Naive thymus-derived CD4-positive, alpha-beta T cell (primary cell): Measurements from ENCODE around the gene LRRC15. TPM values are rescaled to one million over a fixed set of nuclear protein-coding genes. Genes with fewer than 3 reads are reported as not detected.

Source experiments
- ATAC-seq: fragments of 150-1000 bp; cut with Tn5 transposase; 2 replicates; pipeline ENCODE4 v1.10.0; 2021; ENCODE audit warnings: mild to moderate bottlenecking, moderate library complexity
- CTCF ChIA-PET: fragments of 350-600 bp; sonication (Branson Sonifier 250); formaldehyde crosslinking; loops from one replicate; lab custom pipeline; 2021; ENCODE audit warnings: antibody characterized with exemption; lab: Charles Lee
- POLR2A ChIA-PET: fragments of 350-600 bp; sonication (Branson Sonifier 250); formaldehyde crosslinking; loops from one replicate; lab custom pipeline; 2021; ENCODE audit warnings: antibody characterized with exemption, inconsistent platforms; lab: Charles Lee
- DNase-seq, 9 donors: peaks; one replicate each; pipeline versions ENCODE4 v3.0.0 to v3.0.0-alpha.2; 2020 to 2022; ENCODE audit warnings: mixed read lengths in 1 of 9
- H3K27ac ChIP-seq: one replicate; pipeline ENCODE4 v1.7.0; 2013; ENCODE audit warnings: mild to moderate bottlenecking, low read depth, low read length, moderate library complexity
- H3K27me3 ChIP-seq, 2 donors: one replicate each; pipeline ENCODE4 v1.7.0; 2013; ENCODE audit warnings: low read length in 2 of 2, mild to moderate bottlenecking in 2 of 2, moderate library complexity in 2 of 2; ENCODE audit not compliant: control insufficient read depth in 2 of 2, insufficient read depth in 2 of 2
- H3K36me3 ChIP-seq, 3 experiments: 1 replicate in 2 of 3; 2 replicates in 1 of 3; pipeline ENCODE4 v1.7.0; 2013; ENCODE audit warnings: low read length in 3 of 3, mild to moderate bottlenecking in 3 of 3, moderate library complexity in 1 of 3; ENCODE audit not compliant: insufficient read depth in 3 of 3, control insufficient read depth in 2 of 3
- H3K4me1 ChIP-seq, 2 donors: one replicate each; pipeline ENCODE4 v1.7.0; 2013; ENCODE audit warnings: low read length in 2 of 2, mild to moderate bottlenecking in 2 of 2, moderate library complexity in 1 of 2; ENCODE audit not compliant: control insufficient read depth in 2 of 2, insufficient read depth in 2 of 2
- H3K4me3 ChIP-seq: 2 replicates; pipeline ENCODE4 v1.7.0; 2013; ENCODE audit warnings: mild to moderate bottlenecking, low read length
- H3K9me3 ChIP-seq, 3 experiments: 1 replicate in 2 of 3; 2 replicates in 1 of 3; pipeline ENCODE4 v1.7.0; 2013; ENCODE audit warnings: low read length in 3 of 3; ENCODE audit not compliant: control insufficient read depth in 2 of 3
- H3K27ac Mint-ChIP-seq, 9 donors: one replicate each; pipeline ENCODE4 v1.8.0; 2020 to 2022; ENCODE audit warnings: mixed read lengths in 9 of 9, mild to moderate bottlenecking in 8 of 9, moderate library complexity in 5 of 9, inconsistent platforms in 2 of 9
- H3K27me3 Mint-ChIP-seq, 5 donors: one replicate each; pipeline ENCODE4 v1.8.0; 2021 to 2022; ENCODE audit warnings: mixed read lengths in 5 of 5, mild to moderate bottlenecking in 1 of 5
- H3K36me3 Mint-ChIP-seq, 5 donors: one replicate each; pipeline ENCODE4 v1.8.0; 2020 to 2022; ENCODE audit warnings: mixed read lengths in 5 of 5, mild to moderate bottlenecking in 3 of 5, inconsistent platforms in 1 of 5
- H3K4me1 Mint-ChIP-seq, 7 donors: one replicate each; pipeline ENCODE4 v1.8.0; 2020 to 2022; ENCODE audit warnings: mixed read lengths in 7 of 7, mild to moderate bottlenecking in 3 of 7, inconsistent platforms in 1 of 7
- H3K4me3 Mint-ChIP-seq, 10 donors: one replicate each; pipeline ENCODE4 v1.8.0; 2020 to 2022; ENCODE audit warnings: mild to moderate bottlenecking in 10 of 10, mixed read lengths in 10 of 10, moderate library complexity in 6 of 10, inconsistent platforms in 2 of 10
- H3K9me3 Mint-ChIP-seq, 11 donors: one replicate each; pipeline ENCODE4 v1.8.0; 2020 to 2022; ENCODE audit warnings: mixed read lengths in 11 of 11, mild to moderate bottlenecking in 4 of 11, inconsistent platforms in 1 of 11, moderate library complexity in 1 of 11
- intact Hi-C, 2 donors: fragments of 100-400 bp; cut with micrococcal nuclease; formaldehyde crosslinking; loops; one replicate each; pipeline ENCODE4 v1.15.1; 2023
- polyA plus RNA-seq, 2 donors: library from polyadenylated mRNA; unstranded; fragments of 300-500 nt; fragmentation: Illumina TruSeq; gene quantifications; one replicate each; pipeline ENCODE4 v1.2.3, GENCODE V29; 2021
- total RNA-seq, 6 experiments: library from RNA in 5 of 6; stranded (reverse) in 5 of 6; gene quantifications; 1 replicate in 5 of 6; 2 replicates in 1 of 6; pipeline ENCODE4 v1.2.3 and lab custom pipeline; 2021 to 2026

The LRRC15 gene
- total and polyA plus RNA-seq, 7 experiments from 2014 or later: not detected

GRCh38 chr3:194333212-194333980 lies 36.1 kb downstream of the LRRC15 start:
- peak; percentile 98 for ATAC-seq
- Mint-ChIP-seq H3K9me3 (no peaks in the 10 kb centered on the region), H3K4me3 (peak overlapping the region; percentile 12 to 84 (median 71)), H3K27ac (no peak overlapping the region), H3K36me3 (no peaks in the 10 kb centered on the region), H3K27me3 (peaks cover 9 to 30% (median 22%) of the 10 kb centered on the region in 5 donors), H3K4me1 (peaks cover 0 to 12% (median 4%) of the 10 kb centered on the region in 7 donors)
- peaks cover 0 to 4% of the 10 kb centered on the region in 2 donors for H3K4me1 ChIP-seq
- H3K27me3 ChIP-seq: peaks cover 0 to 6% of the 10 kb centered on the region in 2 donors
- ChIA-PET POLR2A (interaction anchor here (1.5 to 2.3 kb wide), 3 partner anchors 63 to 70 kb away, joined by 7 to 9 read pairs (median 8); partner anchors contain the start of gene GP5), CTCF (interaction anchor here (0.6 to 15.7 kb wide), 6 partner anchors 10 to 194 kb away, joined by 3 to 256 read pairs (median 5); partner anchors contain the start of gene GP5)
- DNase-seq: peak; percentile 78 to 94 (median 88)
- H3K4me3 ChIP-seq: peak overlapping the region; percentile 53
- H3K9me3 ChIP-seq: no peaks in the 10 kb centered on the region
- no peak overlapping the region for H3K27ac ChIP-seq
- H3K36me3 ChIP-seq: no peaks in the 10 kb centered on the region
- intact Hi-C loops: loop anchor here (1.0 to 5.0 kb wide), 7 partner anchors 11 to 556 kb away; no protein-coding TSS in a partner anchor

DNA sequence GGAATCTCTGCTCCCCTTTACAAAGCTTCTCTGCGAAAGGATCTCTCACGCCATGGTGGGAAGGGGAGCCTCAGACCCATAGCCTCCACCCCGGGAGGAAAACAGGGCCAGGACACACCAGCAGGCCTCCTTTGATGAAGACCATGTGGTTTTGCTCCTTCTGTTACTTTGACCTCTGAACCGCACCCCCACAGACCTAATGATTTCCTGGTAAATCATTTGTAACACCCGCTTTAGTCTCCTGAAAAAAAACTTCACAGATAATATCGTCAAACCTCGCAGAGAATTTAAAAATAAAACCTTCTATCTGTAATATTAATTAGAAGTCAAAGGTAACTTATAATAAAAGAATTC lies 36.7 kb downstream of the LRRC15 start:
- ATAC-seq (no peak), DNase-seq (no peak)
- no peaks in the 10 kb centered on the region for H3K9me3 ChIP-seq
- H3K27me3 ChIP-seq: peaks cover 0 to 6% of the 10 kb centered on the region in 2 donors
- CTCF ChIA-PET: interaction anchor here (0.6 to 15.7 kb wide), 3 partner anchors 55 to 193 kb away, joined by 3 to 256 read pairs (median 3); partner anchors contain the start of gene GP5
- intact Hi-C loops: loop anchor here (1.0 to 5.0 kb wide), 7 partner anchors 11 to 556 kb away; no protein-coding TSS in a partner anchor
- Mint-ChIP-seq H3K4me3 (peak overlapping the region in 9 of 10 donors; percentile 33 to 84 (median 56)), H3K36me3 (no peaks in the 10 kb centered on the region), H3K27ac (no peak overlapping the region), H3K9me3 (no peaks in the 10 kb centered on the region), H3K27me3 (peaks cover 9 to 30% (median 22%) of the 10 kb centered on the region in 5 donors), H3K4me1 (peaks cover 0 to 12% (median 4%) of the 10 kb centered on the region in 7 donors)
- peaks cover 0 to 4% of the 10 kb centered on the region in 2 donors for H3K4me1 ChIP-seq
- no peak overlapping the region for H3K4me3 ChIP-seq
- no peak overlapping the region for H3K27ac ChIP-seq
- POLR2A ChIA-PET: interaction anchor here (1.5 to 2.3 kb wide), 2 partner anchors 64 to 71 kb away, joined by 7 to 9 read pairs; no protein-coding TSS in a partner anchor
- no peaks in the 10 kb centered on the region for H3K36me3 ChIP-seq

DNA sequence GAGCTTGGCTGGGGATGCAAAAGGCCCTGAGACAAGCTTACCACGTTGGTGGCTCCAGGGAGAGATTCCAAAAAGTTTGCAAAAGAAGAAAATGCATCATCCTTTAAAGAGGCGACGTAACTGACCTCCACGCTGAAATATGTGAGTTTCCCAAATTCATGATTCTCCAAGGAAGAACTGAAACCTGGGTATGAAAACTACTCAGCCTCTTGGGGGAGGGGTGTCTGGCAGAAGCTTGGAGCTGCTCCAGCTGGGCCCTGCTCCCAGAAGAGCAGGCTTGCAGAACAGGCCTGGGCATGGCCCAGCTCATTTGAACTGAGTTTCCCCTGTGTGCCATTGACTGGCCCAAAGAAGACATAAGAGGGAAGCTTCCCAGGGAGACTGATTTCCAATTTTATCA lies 39.0 kb downstream of the LRRC15 start:
- Histone ChIP-seq H3K4me1 (peaks cover 0 to 4% of the 10 kb centered on the region in 2 donors), H3K4me3 (no peak overlapping the region), H3K27ac (no peak overlapping the region), H3K27me3 (peaks cover 0 to 6% of the 10 kb centered on the region in 2 donors), H3K36me3 (no peaks in the 10 kb centered on the region), H3K9me3 (no peaks in the 10 kb centered on the region)
- no peak for ATAC-seq
- no peak for DNase-seq
- ChIA-PET POLR2A (no interaction called here), CTCF (interaction anchor here (0.7 to 1.4 kb wide), 3 partner anchors 11 to 264 kb away, joined by 3 to 4 read pairs (median 3); no protein-coding TSS in a partner anchor)
- Mint-ChIP-seq H3K36me3 (no peaks in the 10 kb centered on the region), H3K27me3 (peaks cover 9 to 28% (median 19%) of the 10 kb centered on the region in 5 donors), H3K27ac (no peak overlapping the region), H3K9me3 (no peaks in the 10 kb centered on the region), H3K4me1 (peaks cover 0 to 12% (median 4%) of the 10 kb centered on the region in 7 donors), H3K4me3 (no peak overlapping the region)
- intact Hi-C loops: loop anchor here (5.0 kb wide), 3 partner anchors 142 to 553 kb away; no protein-coding TSS in a partner anchor

GRCh38 chr3:194330160-194330559 lies 39.4 kb downstream of the LRRC15 start:
- peaks cover 0 to 12% (median 4%) of the 10 kb centered on the region in 7 donors for H3K4me1 Mint-ChIP-seq
- POLR2A ChIA-PET: no interaction called here
- intact Hi-C loops: loop anchor here (5.0 kb wide), 3 partner anchors 142 to 553 kb away; no protein-coding TSS in a partner anchor

DNA sequence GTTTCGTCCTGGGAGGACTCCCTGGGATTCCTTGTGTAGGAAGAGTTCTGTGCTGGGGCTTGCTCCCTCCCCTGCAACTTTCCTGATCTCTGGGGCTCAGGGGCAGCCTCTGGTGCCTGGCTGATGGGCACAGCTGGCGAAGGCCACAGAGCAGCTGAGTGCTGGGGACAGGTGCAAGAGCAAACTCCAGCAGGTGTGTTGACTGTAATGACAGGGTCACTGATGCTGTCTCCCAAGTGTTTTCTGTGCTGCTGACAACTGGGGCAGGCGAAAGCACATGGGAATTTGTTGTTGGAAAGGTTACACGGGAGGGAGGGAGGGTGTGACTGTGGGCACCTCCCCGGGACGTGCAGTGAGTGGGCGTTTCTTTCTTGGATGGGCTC lies 40.0 kb downstream of the LRRC15 start:
- Histone ChIP-seq H3K4me3 (no peak overlapping the region), H3K27ac (no peak overlapping the region), H3K27me3 (peaks cover 0 to 6% of the 10 kb centered on the region in 2 donors), H3K9me3 (no peaks in the 10 kb centered on the region), H3K36me3 (no peaks in the 10 kb centered on the region), H3K4me1 (peaks cover under 1 to 4% of the 10 kb centered on the region in 2 donors)
- Mint-ChIP-seq H3K27ac (no peak overlapping the region), H3K9me3 (no peaks in the 10 kb centered on the region), H3K4me1 (peaks cover 0 to 12% (median 4%) of the 10 kb centered on the region in 7 donors), H3K4me3 (no peak overlapping the region), H3K36me3 (no peaks in the 10 kb centered on the region), H3K27me3 (peaks cover 9 to 28% (median 19%) of the 10 kb centered on the region in 5 donors)
- ChIA-PET CTCF (interaction anchor here (0.7 kb wide), 1 partner anchor 76 kb away, joined by 3 read pairs; no protein-coding TSS in a partner anchor), POLR2A (no interaction called here)
- intact Hi-C loops: no loop called here
- no peak for ATAC-seq
- DNase-seq: no peak

More at GRCh38 chr3:194330160-194330559, 39.4 kb downstream of the LRRC15 start:
- Histone ChIP-seq H3K36me3 (no peaks in the 10 kb centered on the region), H3K9me3 (no peaks in the 10 kb centered on the region), H3K27me3 (peaks cover 0 to 6% of the 10 kb centered on the region in 2 donors), H3K4me3 (no peak overlapping the region), H3K4me1 (peaks cover 0 to 4% of the 10 kb centered on the region in 2 donors), H3K27ac (no peak overlapping the region)
- H3K27ac Mint-ChIP-seq: no peak overlapping the region
- no peak overlapping the region for H3K4me3 Mint-ChIP-seq
- peaks cover 9 to 28% (median 19%) of the 10 kb centered on the region in 5 donors for H3K27me3 Mint-ChIP-seq
- DNase-seq (no peak), ATAC-seq (no peak)
- H3K9me3 Mint-ChIP-seq: no peaks in the 10 kb centered on the region
- CTCF ChIA-PET: interaction anchor here (0.7 to 1.4 kb wide), 3 partner anchors 11 to 264 kb away, joined by 3 to 4 read pairs (median 3); no protein-coding TSS in a partner anchor
- H3K36me3 Mint-ChIP-seq: no peaks in the 10 kb centered on the region

DNA sequence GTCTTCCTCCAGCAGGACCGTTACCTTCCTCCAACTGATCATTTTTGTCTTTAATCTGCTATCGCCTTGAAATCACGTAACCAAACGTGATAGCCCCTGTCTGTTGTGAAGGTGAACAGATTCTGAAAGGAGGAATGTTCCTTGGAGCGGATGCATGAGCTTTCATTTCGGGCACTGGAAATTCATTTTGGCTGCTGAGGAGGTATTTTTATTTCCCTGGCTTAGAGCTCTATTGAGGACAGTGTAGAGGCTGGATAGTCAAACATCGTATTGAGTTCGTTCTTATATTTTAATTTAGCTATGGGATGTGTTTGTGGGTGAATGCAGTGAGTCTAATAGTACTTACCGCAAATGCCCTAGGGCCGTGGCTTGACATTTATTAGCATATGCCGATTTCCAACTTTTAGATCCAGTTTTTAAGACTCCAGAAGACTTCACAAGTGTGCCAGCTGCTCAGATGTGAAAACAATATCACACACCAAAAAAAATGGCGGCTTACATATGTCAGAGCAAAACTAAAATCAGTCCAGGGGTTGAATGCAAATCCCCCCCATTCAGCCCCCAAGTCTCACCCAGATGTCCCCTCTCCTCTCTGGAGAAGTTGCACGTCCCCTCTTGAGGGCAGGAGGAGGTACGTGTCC lies 40.5 kb downstream of the LRRC15 start:
- DNase-seq: no peak
- ChIA-PET POLR2A (no interaction called here), CTCF (interaction anchor here (0.7 to 1.0 kb wide), 2 partner anchors 13 to 76 kb away, joined by 3 read pairs; no protein-coding TSS in a partner anchor)
- Mint-ChIP-seq H3K27ac (peak overlapping the region in 3 of 9 donors; percentile 20 to 73 (median 34)), H3K36me3 (no peaks in the 10 kb centered on the region), H3K4me3 (peak overlapping the region in 1 of 10 donors; percentile 8), H3K27me3 (peaks cover 9 to 27% (median 17%) of the 10 kb centered on the region in 5 donors), H3K9me3 (no peaks in the 10 kb centered on the region), H3K4me1 (peaks cover 0 to 11% (median 3%) of the 10 kb centered on the region in 7 donors)
- ATAC-seq: no peak
- no peak overlapping the region for H3K4me3 ChIP-seq
- intact Hi-C loops: no loop called here
- H3K27ac ChIP-seq: no peak overlapping the region
- no peaks in the 10 kb centered on the region for H3K36me3 ChIP-seq
- peaks cover 0 to 6% of the 10 kb centered on the region in 2 donors for H3K27me3 ChIP-seq
- peaks cover 4 to 5% of the 10 kb centered on the region in 2 donors for H3K4me1 ChIP-seq
- H3K9me3 ChIP-seq: no peaks in the 10 kb centered on the region
